ENCODE data around the gene SUGCT. TPM values are rescaled to one million over a fixed set of nuclear protein-coding genes. Genes with fewer than 3 reads are reported as not detected.

SUGCT gene
- polyA plus RNA-seq, 1 of the 3 experiments (the other 2 are of a cell fraction) = 53.7 TPM

DNA sequence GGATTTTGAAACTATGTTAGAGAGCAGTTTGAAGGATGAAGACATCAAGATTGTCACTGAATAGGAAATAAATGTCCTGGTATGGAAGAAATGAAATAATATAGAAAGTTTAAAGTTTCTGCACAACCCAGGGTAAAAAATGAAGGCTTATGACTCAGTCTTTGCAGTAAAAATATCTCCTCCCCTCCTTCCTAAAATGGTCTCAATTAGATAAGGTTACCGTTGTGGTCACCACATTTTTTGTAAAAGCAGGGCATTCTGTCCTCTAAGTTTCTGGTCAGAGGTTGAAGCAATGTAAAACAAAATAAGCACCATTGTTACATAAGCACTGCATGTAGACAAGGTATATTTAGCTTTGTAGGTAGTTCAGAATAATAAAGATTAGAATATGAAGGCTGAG, 403.5 kb downstream of the SUGCT start:
- H3K9me3 ChIP-seq = no peaks in the 10 kb centered on the region
- POLR2A ChIA-PET = no interaction called here
- CTCF ChIA-PET = no interaction called here
- WGBS (ENCODE audit: low lambda C conversion rate) = 7% methylated on average over 1 of the region's 1 CpG
- no peak overlapping the region for H2AFZ ChIP-seq (ENCODE audit: low read depth)
- no peak for DNase-seq
- H3F3A ChIP-seq (replicated peaks; ENCODE audit: insufficient read depth) = peaks cover 21% of the 10 kb centered on the region
- H3K9ac ChIP-seq = no peak overlapping the region
- peak overlapping the region; percentile 14 to 81 for H3K27ac ChIP-seq (ENCODE audit: low read depth in 2 of 2, low read length in 1 of 2)
- H3K4me1 ChIP-seq (ENCODE audit: control insufficient read depth in 1 of 2, insufficient read depth in 2 of 2, low read depth in 1 of 2, low read length in 1 of 2) = peaks cover 7 to 17% of the 10 kb centered on the region in 2 experiments
- peaks cover 3 to 48% of the 10 kb centered on the region in 2 experiments for H3K36me3 ChIP-seq (replicated peaks in 1 of 2; ENCODE audit: control insufficient read depth in 1 of 2, insufficient read depth in 2 of 2, low read length in 1 of 2)
- no peaks in the 10 kb centered on the region for H3K9me2 ChIP-seq
- no peaks in the 10 kb centered on the region for H4K20me1 ChIP-seq (ENCODE audit: insufficient read depth)
- no peak overlapping the region for H3K4me2 ChIP-seq
- H3K4me3 ChIP-seq (ENCODE audit: low read depth in 2 of 2, low read length in 1 of 2) = no peak overlapping the region
- H3K79me2 ChIP-seq (ENCODE audit: insufficient read depth) = peaks cover 93% of the 10 kb centered on the region
- H3K27me3 ChIP-seq (ENCODE audit: insufficient read depth) = no peaks in the 10 kb centered on the region
- TF ChIP-seq, protein P1, sequence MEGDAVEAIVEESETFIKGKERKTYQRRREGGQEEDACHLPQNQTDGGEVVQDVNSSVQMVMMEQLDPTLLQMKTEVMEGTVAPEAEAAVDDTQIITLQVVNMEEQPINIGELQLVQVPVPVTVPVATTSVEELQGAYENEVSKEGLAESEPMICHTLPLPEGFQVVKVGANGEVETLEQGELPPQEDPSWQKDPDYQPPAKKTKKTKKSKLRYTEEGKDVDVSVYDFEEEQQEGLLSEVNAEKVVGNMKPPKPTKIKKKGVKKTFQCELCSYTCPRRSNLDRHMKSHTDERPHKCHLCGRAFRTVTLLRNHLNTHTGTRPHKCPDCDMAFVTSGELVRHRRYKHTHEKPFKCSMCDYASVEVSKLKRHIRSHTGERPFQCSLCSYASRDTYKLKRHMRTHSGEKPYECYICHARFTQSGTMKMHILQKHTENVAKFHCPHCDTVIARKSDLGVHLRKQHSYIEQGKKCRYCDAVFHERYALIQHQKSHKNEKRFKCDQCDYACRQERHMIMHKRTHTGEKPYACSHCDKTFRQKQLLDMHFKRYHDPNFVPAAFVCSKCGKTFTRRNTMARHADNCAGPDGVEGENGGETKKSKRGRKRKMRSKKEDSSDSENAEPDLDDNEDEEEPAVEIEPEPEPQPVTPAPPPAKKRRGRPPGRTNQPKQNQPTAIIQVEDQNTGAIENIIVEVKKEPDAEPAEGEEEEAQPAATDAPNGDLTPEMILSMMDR (IDR thresholded peaks at IDR 0.05) = no peak
- TF ChIP-seq, protein P2, sequence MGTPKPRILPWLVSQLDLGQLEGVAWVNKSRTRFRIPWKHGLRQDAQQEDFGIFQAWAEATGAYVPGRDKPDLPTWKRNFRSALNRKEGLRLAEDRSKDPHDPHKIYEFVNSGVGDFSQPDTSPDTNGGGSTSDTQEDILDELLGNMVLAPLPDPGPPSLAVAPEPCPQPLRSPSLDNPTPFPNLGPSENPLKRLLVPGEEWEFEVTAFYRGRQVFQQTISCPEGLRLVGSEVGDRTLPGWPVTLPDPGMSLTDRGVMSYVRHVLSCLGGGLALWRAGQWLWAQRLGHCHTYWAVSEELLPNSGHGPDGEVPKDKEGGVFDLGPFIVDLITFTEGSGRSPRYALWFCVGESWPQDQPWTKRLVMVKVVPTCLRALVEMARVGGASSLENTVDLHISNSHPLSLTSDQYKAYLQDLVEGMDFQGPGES (IDR thresholded peaks at IDR 0.05; ENCODE audit: low read depth, low read length) = no peak
- TF ChIP-seq FOSL2 (IDR thresholded peaks at IDR 0.05; ENCODE audit: borderline replicate concordance, low read depth) = peak; percentile 43; the same call in 1 of the 2 replicates
- TF ChIP-seq, protein P3, sequence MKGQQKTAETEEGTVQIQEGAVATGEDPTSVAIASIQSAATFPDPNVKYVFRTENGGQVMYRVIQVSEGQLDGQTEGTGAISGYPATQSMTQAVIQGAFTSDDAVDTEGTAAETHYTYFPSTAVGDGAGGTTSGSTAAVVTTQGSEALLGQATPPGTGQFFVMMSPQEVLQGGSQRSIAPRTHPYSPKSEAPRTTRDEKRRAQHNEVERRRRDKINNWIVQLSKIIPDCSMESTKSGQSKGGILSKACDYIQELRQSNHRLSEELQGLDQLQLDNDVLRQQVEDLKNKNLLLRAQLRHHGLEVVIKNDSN (IDR thresholded peaks at IDR 0.05; ENCODE audit: borderline replicate concordance, low read depth) = no peak
- no peak for TF ChIP-seq FOXJ3 (CRISPR knock-in tag; IDR thresholded peaks at IDR 0.05)
- TF ChIP-seq YY1 (IDR thresholded peaks at IDR 0.05; ENCODE audit: low read depth) = no peak
- TF ChIP-seq NFIC (IDR thresholded peaks at IDR 0.05; ENCODE audit: borderline replicate concordance) = no peak; the same call in 1 of the 2 replicates
- no peak for TF ChIP-seq FOXM1 (IDR thresholded peaks at IDR 0.05; ENCODE audit: low read depth)
- TF ChIP-seq, protein P4, sequence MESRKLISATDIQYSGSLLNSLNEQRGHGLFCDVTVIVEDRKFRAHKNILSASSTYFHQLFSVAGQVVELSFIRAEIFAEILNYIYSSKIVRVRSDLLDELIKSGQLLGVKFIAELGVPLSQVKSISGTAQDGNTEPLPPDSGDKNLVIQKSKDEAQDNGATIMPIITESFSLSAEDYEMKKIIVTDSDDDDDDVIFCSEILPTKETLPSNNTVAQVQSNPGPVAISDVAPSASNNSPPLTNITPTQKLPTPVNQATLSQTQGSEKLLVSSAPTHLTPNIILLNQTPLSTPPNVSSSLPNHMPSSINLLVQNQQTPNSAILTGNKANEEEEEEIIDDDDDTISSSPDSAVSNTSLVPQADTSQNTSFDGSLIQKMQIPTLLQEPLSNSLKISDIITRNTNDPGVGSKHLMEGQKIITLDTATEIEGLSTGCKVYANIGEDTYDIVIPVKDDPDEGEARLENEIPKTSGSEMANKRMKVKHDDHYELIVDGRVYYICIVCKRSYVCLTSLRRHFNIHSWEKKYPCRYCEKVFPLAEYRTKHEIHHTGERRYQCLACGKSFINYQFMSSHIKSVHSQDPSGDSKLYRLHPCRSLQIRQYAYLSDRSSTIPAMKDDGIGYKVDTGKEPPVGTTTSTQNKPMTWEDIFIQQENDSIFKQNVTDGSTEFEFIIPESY (IDR thresholded peaks at IDR 0.05; ENCODE audit: borderline replicate concordance, low read depth) = no peak
- peak in 1 of 2 experiments; percentile 27; a peak in 1 of 4 replicates for TF ChIP-seq EP300 (IDR thresholded peaks at IDR 0.05; ENCODE audit: borderline replicate concordance in 1 of 2, low read depth in 1 of 2, low read length in 1 of 2)
- TF ChIP-seq EZH2phosphoT487 (IDR thresholded peaks at IDR 0.05; ENCODE audit: borderline replicate concordance, low read depth) = no peak
- TF ChIP-seq TEAD4 (IDR thresholded peaks at IDR 0.05; ENCODE audit: borderline replicate concordance, insufficient read depth) = 0 out of 2 replicates have a peak, but pooled peaks have one; percentile 25
- TF ChIP-seq CHD2 (IDR thresholded peaks at IDR 0.05; ENCODE audit: low read length, partially characterized antibody) = no peak
- TF ChIP-seq SMC3 (IDR thresholded peaks at IDR 0.05; ENCODE audit: low read depth, low read length) = no peak
- TF ChIP-seq, protein P5, sequence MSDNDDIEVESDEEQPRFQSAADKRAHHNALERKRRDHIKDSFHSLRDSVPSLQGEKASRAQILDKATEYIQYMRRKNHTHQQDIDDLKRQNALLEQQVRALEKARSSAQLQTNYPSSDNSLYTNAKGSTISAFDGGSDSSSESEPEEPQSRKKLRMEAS (IDR thresholded peaks at IDR 0.05; ENCODE audit: low read depth) = no peak
- peak; percentile 61; the same call in 1 of the 2 replicates for TF ChIP-seq RXRA (IDR thresholded peaks at IDR 0.05; ENCODE audit: borderline replicate concordance, low read depth)
- 0 out of 2 replicates have a peak, but pooled peaks have one; percentile 17 for TF ChIP-seq TAF1 (IDR thresholded peaks at IDR 0.05; ENCODE audit: borderline replicate concordance, low read depth, low read length)
- TF ChIP-seq SIN3A (IDR thresholded peaks at IDR 0.05; ENCODE audit: borderline replicate concordance, low read depth, low read length) = no peak
- TF ChIP-seq, protein P6, sequence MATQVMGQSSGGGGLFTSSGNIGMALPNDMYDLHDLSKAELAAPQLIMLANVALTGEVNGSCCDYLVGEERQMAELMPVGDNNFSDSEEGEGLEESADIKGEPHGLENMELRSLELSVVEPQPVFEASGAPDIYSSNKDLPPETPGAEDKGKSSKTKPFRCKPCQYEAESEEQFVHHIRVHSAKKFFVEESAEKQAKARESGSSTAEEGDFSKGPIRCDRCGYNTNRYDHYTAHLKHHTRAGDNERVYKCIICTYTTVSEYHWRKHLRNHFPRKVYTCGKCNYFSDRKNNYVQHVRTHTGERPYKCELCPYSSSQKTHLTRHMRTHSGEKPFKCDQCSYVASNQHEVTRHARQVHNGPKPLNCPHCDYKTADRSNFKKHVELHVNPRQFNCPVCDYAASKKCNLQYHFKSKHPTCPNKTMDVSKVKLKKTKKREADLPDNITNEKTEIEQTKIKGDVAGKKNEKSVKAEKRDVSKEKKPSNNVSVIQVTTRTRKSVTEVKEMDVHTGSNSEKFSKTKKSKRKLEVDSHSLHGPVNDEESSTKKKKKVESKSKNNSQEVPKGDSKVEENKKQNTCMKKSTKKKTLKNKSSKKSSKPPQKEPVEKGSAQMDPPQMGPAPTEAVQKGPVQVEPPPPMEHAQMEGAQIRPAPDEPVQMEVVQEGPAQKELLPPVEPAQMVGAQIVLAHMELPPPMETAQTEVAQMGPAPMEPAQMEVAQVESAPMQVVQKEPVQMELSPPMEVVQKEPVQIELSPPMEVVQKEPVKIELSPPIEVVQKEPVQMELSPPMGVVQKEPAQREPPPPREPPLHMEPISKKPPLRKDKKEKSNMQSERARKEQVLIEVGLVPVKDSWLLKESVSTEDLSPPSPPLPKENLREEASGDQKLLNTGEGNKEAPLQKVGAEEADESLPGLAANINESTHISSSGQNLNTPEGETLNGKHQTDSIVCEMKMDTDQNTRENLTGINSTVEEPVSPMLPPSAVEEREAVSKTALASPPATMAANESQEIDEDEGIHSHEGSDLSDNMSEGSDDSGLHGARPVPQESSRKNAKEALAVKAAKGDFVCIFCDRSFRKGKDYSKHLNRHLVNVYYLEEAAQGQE (IDR thresholded peaks at IDR 0.05; ENCODE audit: low read depth, low read length) = no peak
- TF ChIP-seq NRF1 (IDR thresholded peaks at IDR 0.05; ENCODE audit: low read depth, low read length) = no peak
- TF ChIP-seq MXI1 (IDR thresholded peaks at IDR 0.05; ENCODE audit: low read depth, low read length) = no peak
- TF ChIP-seq GATA2 (CRISPR knock-in tag; IDR thresholded peaks at IDR 0.05) = no peak
- no peak for TF ChIP-seq ELF1 (IDR thresholded peaks at IDR 0.05)
- TF ChIP-seq GABPA (IDR thresholded peaks at IDR 0.05; ENCODE audit: low read depth) = no peak

Measured in SK-N-SH (cell line).